AG04450 (cell line): ENCODE data around the gene KRTAP2-4. TPM values are rescaled to one million over a fixed set of nuclear protein-coding genes. Genes with fewer than 3 reads are reported as not detected.

Source experiments
- CTCF ChIA-PET: fragments of 300-600, 350-600 bp; formaldehyde crosslinking; extraction: SDS; loops from one replicate; lab custom pipeline; 2022; ENCODE audit warnings: antibody characterized with exemption, inconsistent platforms; lab: Charles Lee
- POLR2A ChIA-PET: fragments of 350-600 bp; formaldehyde crosslinking; extraction: SDS; loops from one replicate; lab custom pipeline; 2021; ENCODE audit warnings: antibody characterized with exemption, inconsistent platforms; lab: Yijun Ruan, JAX
- DNase-seq: peaks from one replicate; pipeline ENCODE4 v3.0.0-alpha.2; 2011; ENCODE audit warnings: low read depth, low spot score
- H3K27ac ChIP-seq: one replicate; pipeline ENCODE4 v1.5.1; 2012; ENCODE audit warnings: low read depth, low read length, control low read depth
- H3K27me3 ChIP-seq: one replicate; pipeline ENCODE4 v1.6.0; 2012; ENCODE audit warnings: low read length; ENCODE audit not compliant: control insufficient read depth, insufficient read depth
- H3K4me3 ChIP-seq: 2 replicates; pipeline ENCODE4 v1.5.1; 2011; ENCODE audit warnings: mild to moderate bottlenecking, low read depth, low read length, control low read depth
- H3K9me3 ChIP-seq: 2 replicates; pipeline ENCODE4 v1.5.1; 2012; ENCODE audit warnings: low read length; ENCODE audit not compliant: control insufficient read depth, insufficient read depth
- CTCF ChIP-seq: IDR thresholded peaks from 2 replicates; pipeline ENCODE4 v1.5.1; 2011; ENCODE audit warnings: low read depth, low read length, control low read depth, inconsistent platforms
- polyA plus RNA-seq: library from polyadenylated mRNA; depleted of rRNA; stranded (reverse); fragments of >200 nt; gene quantifications from 2 replicates; pipeline ENCODE4 v1.2.3, GENCODE V29; 2011; rRNA removed

Gene KRTAP2-4
- polyA plus RNA-seq, 1 experiment, result not detected

GRCh38 chr17:41020336-41020735, 45.3 kb downstream of the KRTAP2-4 start:
- DNase-seq, result no peak
- TF ChIP-seq CTCF, result no peak
- ChIA-PET CTCF (no interaction called here), POLR2A (no interaction called here)
- Histone ChIP-seq H3K9me3 (no peaks in the 10 kb centered on the region), H3K27ac (no peak overlapping the region), H3K4me3 (no peak overlapping the region), H3K27me3 (no peaks in the 10 kb centered on the region)

- Histone ChIP-seq H3K27me3 (no peaks in the 10 kb centered on the region), H3K4me3 (no peak overlapping the region), H3K27ac (no peak overlapping the region), H3K9me3 (no peaks in the 10 kb centered on the region)
- ChIA-PET POLR2A (no interaction called here), CTCF (no interaction called here)
- no peak for TF ChIP-seq CTCF
- no peak for DNase-seq
Observed at GRCh38 chr17:41019415-41019814, 46.3 kb downstream of the KRTAP2-4 start.

- no peak for TF ChIP-seq CTCF
- no peak for DNase-seq
- H3K27ac ChIP-seq, result no peak overlapping the region
- no peaks in the 10 kb centered on the region for H3K27me3 ChIP-seq
- POLR2A ChIA-PET, result no interaction called here
- no peak overlapping the region for H3K4me3 ChIP-seq
- no peaks in the 10 kb centered on the region for H3K9me3 ChIP-seq
- CTCF ChIA-PET, result no interaction called here
Observed at GRCh38 chr17:41018541-41018940, 47.1 kb downstream of the KRTAP2-4 start.

GRCh38 chr17:41016578-41017215, 49.0 kb downstream of the KRTAP2-4 start:
- CTCF ChIA-PET, result no interaction called here
- no peak for TF ChIP-seq CTCF
- POLR2A ChIA-PET, result no interaction called here

GRCh38 chr17:41015454-41015853, 50.2 kb downstream of the KRTAP2-4 start:
- H3K9me3 ChIP-seq, result no peaks in the 10 kb centered on the region
- DNase-seq, result no peak
- H3K27ac ChIP-seq, result no peak overlapping the region
- TF ChIP-seq CTCF, result no peak
- no peak overlapping the region for H3K4me3 ChIP-seq
- POLR2A ChIA-PET, result no interaction called here
- no peaks in the 10 kb centered on the region for H3K27me3 ChIP-seq
- CTCF ChIA-PET, result interaction anchor here (0.7 kb wide), 1 partner anchor 534 kb away, joined by 3 read pairs; no protein-coding TSS in a partner anchor

More at GRCh38 chr17:41016578-41017215, 49.0 kb downstream of the KRTAP2-4 start:
- Histone ChIP-seq H3K27ac (no peak overlapping the region), H3K27me3 (no peaks in the 10 kb centered on the region), H3K9me3 (no peaks in the 10 kb centered on the region), H3K4me3 (no peak overlapping the region)
- DNase-seq, result no peak

Other genes starting within 250 kb of the KRTAP2-4 start
- 35.4 and 35.8 TPM in 2 replicates for gene KRT10, start 243.3 kb downstream of the KRTAP2-4 start, polyA plus RNA-seq
- not detected in 2 replicates for gene KRT12, start 198.7 kb downstream of the KRTAP2-4 start, polyA plus RNA-seq
- not detected in 2 replicates for gene KRT20, start 180.6 kb downstream of the KRTAP2-4 start, polyA plus RNA-seq
- 0.06 TPM in 1 of 2 replicates, not detected in the other for gene KRT23, start 128.2 kb downstream of the KRTAP2-4 start, polyA plus RNA-seq
- gene KRT39, start 98.9 kb downstream of the KRTAP2-4 start, polyA plus RNA-seq, result 0.11 TPM in 1 of 2 replicates, not detected in the other
- not detected in 2 replicates for gene KRT40, start 81.6 kb downstream of the KRTAP2-4 start, polyA plus RNA-seq
- gene KRTAP3-3, start 71.7 kb downstream of the KRTAP2-4 start, polyA plus RNA-seq, result not detected in 2 replicates
- gene KRTAP3-2, start 66.0 kb downstream of the KRTAP2-4 start, polyA plus RNA-seq, result not detected in 2 replicates
- not detected in 2 replicates for gene KRTAP3-1, start 56.8 kb downstream of the KRTAP2-4 start, polyA plus RNA-seq
- 16.9 and 20.2 TPM in 2 replicates for gene KRTAP1-5, start 38.7 kb downstream of the KRTAP2-4 start, polyA plus RNA-seq
- gene KRTAP1-4, start 35.7 kb downstream of the KRTAP2-4 start, polyA plus RNA-seq, result not detected in 2 replicates
- gene KRTAP1-3, start 31.0 kb downstream of the KRTAP2-4 start, polyA plus RNA-seq, result not detected in 2 replicates
- gene KRTAP1-1, start 24.4 kb downstream of the KRTAP2-4 start, polyA plus RNA-seq, result 0.19 and 0.27 TPM in 2 replicates
- gene KRTAP2-1, start 18.6 kb downstream of the KRTAP2-4 start, polyA plus RNA-seq, result not detected in 2 replicates
- not detected in 2 replicates for gene KRTAP2-2, start 10.6 kb downstream of the KRTAP2-4 start, polyA plus RNA-seq
- gene KRTAP2-3, start 5.8 kb downstream of the KRTAP2-4 start, polyA plus RNA-seq, result 1.3 and 2.5 TPM in 2 replicates
- not detected in 2 replicates for gene KRTAP4-7, start 18.3 kb upstream of the KRTAP2-4 start, polyA plus RNA-seq
- gene KRTAP4-8, start 32.3 kb upstream of the KRTAP2-4 start, polyA plus RNA-seq, result not detected in 2 replicates
- gene KRTAP4-16, start 36.3 kb upstream of the KRTAP2-4 start, polyA plus RNA-seq, result not detected in 2 replicates
- gene KRTAP4-9, start 39.5 kb upstream of the KRTAP2-4 start, polyA plus RNA-seq, result not detected in 2 replicates
- not detected in 2 replicates for gene KRTAP4-11, start 52.5 kb upstream of the KRTAP2-4 start, polyA plus RNA-seq
- gene KRTAP4-12, start 58.3 kb upstream of the KRTAP2-4 start, polyA plus RNA-seq, result not detected in 2 replicates
- not detected in 2 replicates for gene KRTAP4-6, start 74.7 kb upstream of the KRTAP2-4 start, polyA plus RNA-seq
- gene KRTAP4-5, start 83.9 kb upstream of the KRTAP2-4 start, polyA plus RNA-seq, result not detected in 2 replicates
- not detected in 2 replicates for gene KRTAP4-4, start 94.9 kb upstream of the KRTAP2-4 start, polyA plus RNA-seq
- not detected in 2 replicates for gene KRTAP4-3, start 102.3 kb upstream of the KRTAP2-4 start, polyA plus RNA-seq
- gene KRTAP4-2, start 112.3 kb upstream of the KRTAP2-4 start, polyA plus RNA-seq, result not detected in 2 replicates
- gene KRTAP4-1, start 119.0 kb upstream of the KRTAP2-4 start, polyA plus RNA-seq, result not detected in 2 replicates
- gene KRTAP9-1, start 124.0 kb upstream of the KRTAP2-4 start, polyA plus RNA-seq, result not detected in 2 replicates
- not detected in 2 replicates for gene KRTAP9-2, start 160.8 kb upstream of the KRTAP2-4 start, polyA plus RNA-seq
- not detected in 2 replicates for gene KRTAP9-3, start 166.6 kb upstream of the KRTAP2-4 start, polyA plus RNA-seq
- not detected in 2 replicates for gene KRTAP9-8, start 172.1 kb upstream of the KRTAP2-4 start, polyA plus RNA-seq
- gene KRTAP9-4, start 183.8 kb upstream of the KRTAP2-4 start, polyA plus RNA-seq, result not detected in 2 replicates
- gene KRTAP9-9, start 189.5 kb upstream of the KRTAP2-4 start, polyA plus RNA-seq, result not detected in 2 replicates
- not detected in 2 replicates for gene KRTAP9-6, start 199.5 kb upstream of the KRTAP2-4 start, polyA plus RNA-seq
- not detected in 2 replicates for gene KRTAP9-7, start 209.8 kb upstream of the KRTAP2-4 start, polyA plus RNA-seq
- not detected in 2 replicates for gene KRTAP29-1, start 237.0 kb upstream of the KRTAP2-4 start, polyA plus RNA-seq
- gene KRTAP16-1, start 243.4 kb upstream of the KRTAP2-4 start, polyA plus RNA-seq, result not detected in 2 replicates
- not detected in 2 replicates for gene KRTAP17-1, start 249.8 kb upstream of the KRTAP2-4 start, polyA plus RNA-seq